H9 (cell line): ENCODE results near the gene AP2M1. TPM values are rescaled to one million over a fixed set of nuclear protein-coding genes. Genes with fewer than 3 reads are reported as not detected.

Experiments
- DNase-seq: peaks from one replicate; pipeline ENCODE4 v3.0.0-alpha.2; 2017
- H2AFZ ChIP-seq: one replicate; pipeline ENCODE4 v1.6.1; 2013; ENCODE audit warnings: mild to moderate bottlenecking, low read length, control low read depth, moderate library complexity
- H2AK5ac ChIP-seq: 2 replicates; pipeline ENCODE4 v1.6.1; 2013; ENCODE audit warnings: low read length, control low read depth, mixed read lengths; ENCODE audit not compliant: insufficient read length
- H2BK120ac ChIP-seq: one replicate; pipeline ENCODE4 v1.6.1; 2013; ENCODE audit warnings: low read depth, mild to moderate bottlenecking, low read length, control low read depth, inconsistent platforms; ENCODE audit not compliant: poor library complexity, severe bottlenecking
- H2BK12ac ChIP-seq: 2 replicates; pipeline ENCODE4 v1.6.1; 2013; ENCODE audit warnings: low read length, control low read depth, mixed read lengths, low read depth; ENCODE audit not compliant: insufficient read length
- H2BK15ac ChIP-seq: 2 replicates; pipeline ENCODE4 v1.6.1; 2013; ENCODE audit warnings: low read depth, low read length, control low read depth
- H2BK20ac ChIP-seq: one replicate; pipeline ENCODE4 v1.6.1; 2013; ENCODE audit warnings: low read depth, mild to moderate bottlenecking, low read length, control low read depth, inconsistent platforms; ENCODE audit not compliant: poor library complexity, severe bottlenecking
- H2BK5ac ChIP-seq: 2 replicates; pipeline ENCODE4 v1.6.1; 2013; ENCODE audit warnings: low read length, control low read depth, mixed read lengths; ENCODE audit not compliant: insufficient read length
- H3K14ac ChIP-seq: 2 replicates; pipeline ENCODE4 v1.6.1; 2013; ENCODE audit warnings: low read length, control low read depth; ENCODE audit not compliant: insufficient read depth
- H3K18ac ChIP-seq: 2 replicates; pipeline ENCODE4 v1.6.1; 2013; ENCODE audit warnings: low read depth, mild to moderate bottlenecking, mixed read lengths, low read length, control low read depth; ENCODE audit not compliant: insufficient read length
- H3K23ac ChIP-seq: 2 replicates; pipeline ENCODE4 v1.6.1; 2013; ENCODE audit warnings: low read length, control low read depth, mixed read lengths, low read depth; ENCODE audit not compliant: insufficient read length
- H3K23me2 ChIP-seq: 2 replicates; pipeline ENCODE4 v1.6.1; 2013; ENCODE audit warnings: low read depth, mild to moderate bottlenecking, mixed read lengths, low read length, control low read depth; ENCODE audit not compliant: insufficient read length, poor library complexity, severe bottlenecking
- H3K27ac ChIP-seq: 2 replicates; pipeline ENCODE4 v1.5.1; 2013; ENCODE audit warnings: low read length, control low read depth, mixed read lengths, low read depth; ENCODE audit not compliant: insufficient read length
- H3K27me3 ChIP-seq: 2 replicates; pipeline ENCODE4 v1.6.1; 2013; ENCODE audit warnings: low read length, control low read depth, inconsistent platforms; ENCODE audit not compliant: insufficient read depth
- H3K4ac ChIP-seq: 2 replicates; pipeline ENCODE4 v1.6.1; 2013; ENCODE audit warnings: low read depth, mild to moderate bottlenecking, control low read depth, inconsistent platforms, low read length, moderate library complexity
- H3K4me1 ChIP-seq: 2 replicates; pipeline ENCODE4 v1.6.1; 2013; ENCODE audit warnings: low read length, control low read depth, inconsistent platforms; ENCODE audit not compliant: insufficient read depth
- H3K4me2 ChIP-seq: 2 replicates; pipeline ENCODE4 v1.6.1; 2013; ENCODE audit warnings: low read length, control low read depth, mixed read lengths; ENCODE audit not compliant: insufficient read length, insufficient read depth
- H3K56ac ChIP-seq: 2 replicates; pipeline ENCODE4 v1.6.1; 2013; ENCODE audit warnings: low read depth, mild to moderate bottlenecking, mixed read lengths, low read length, control low read depth; ENCODE audit not compliant: insufficient read length
- H3K79me1 ChIP-seq: 2 replicates; pipeline ENCODE4 v1.6.1; 2013; ENCODE audit warnings: low read depth, mild to moderate bottlenecking, moderate library complexity, low read length, control low read depth, inconsistent platforms; ENCODE audit not compliant: insufficient read depth, poor library complexity, severe bottlenecking
- H3K79me2 ChIP-seq: 2 replicates; pipeline ENCODE4 v1.6.1; 2013; ENCODE audit warnings: low read length, control low read depth, inconsistent platforms; ENCODE audit not compliant: insufficient read depth
- H3K9ac ChIP-seq: 2 replicates; pipeline ENCODE4 v1.6.1; 2013; ENCODE audit warnings: low read length, control low read depth, mixed read lengths; ENCODE audit not compliant: insufficient read length; ENCODE audit errors: extremely low read depth
- H3K9me3 ChIP-seq: one replicate; pipeline ENCODE4 v1.6.1; 2013; ENCODE audit warnings: low read depth, low read length, inconsistent platforms; ENCODE audit not compliant: control insufficient read depth
- H3T11ph ChIP-seq: one replicate; pipeline ENCODE4 v1.6.1; 2013; ENCODE audit warnings: mild to moderate bottlenecking, low read length, control low read depth, inconsistent platforms
- H4K20me1 ChIP-seq: one replicate; pipeline ENCODE4 v1.6.1; 2013; ENCODE audit not compliant: control insufficient read depth, insufficient read length, insufficient read depth
- H4K5ac ChIP-seq: 2 replicates; pipeline ENCODE4 v1.6.1; 2013; ENCODE audit warnings: low read depth, mild to moderate bottlenecking, mixed read lengths, low read length, control low read depth; ENCODE audit not compliant: insufficient read length
- H4K8ac ChIP-seq: replicated peaks from 2 replicates; pipeline ENCODE4 v1.6.1; 2013; ENCODE audit warnings: low read length, control low read depth, mixed read lengths, low read depth; ENCODE audit not compliant: insufficient read length
- H4K91ac ChIP-seq: 2 replicates; pipeline ENCODE4 v1.6.1; 2013; ENCODE audit warnings: low read depth, mild to moderate bottlenecking, moderate library complexity, mixed read lengths, low read length, control low read depth; ENCODE audit not compliant: insufficient read length
- H3K27ac Mint-ChIP-seq, 3 experiments: 2 replicates in 2 of 3; 3 replicates in 1 of 3; pipeline ENCODE4 v1.8.0; 2020 to 2021; ENCODE audit warnings: mixed read lengths in 3 of 3, mild to moderate bottlenecking in 1 of 3, moderate library complexity in 1 of 3
- H3K27me3 Mint-ChIP-seq: 2 replicates; pipeline ENCODE4 v1.8.0; 2021; ENCODE audit warnings: low read depth, mild to moderate bottlenecking, moderate library complexity, mixed read lengths
- H3K36me3 Mint-ChIP-seq, 3 experiments: 2 replicates in 2 of 3; 3 replicates in 1 of 3; pipeline ENCODE4 v1.8.0; 2020 to 2021; ENCODE audit warnings: low read depth in 3 of 3, mixed read lengths in 3 of 3; ENCODE audit not compliant: insufficient read depth in 1 of 3
- H3K4me1 Mint-ChIP-seq, 2 experiments: 2 replicates each; pipeline ENCODE4 v1.8.0; 2020; ENCODE audit warnings: mixed read lengths in 2 of 2
- H3K4me3 Mint-ChIP-seq, 2 experiments: 2 replicates in 1 of 2; 3 replicates in 1 of 2; pipeline ENCODE4 v1.8.0; 2020 to 2021; ENCODE audit warnings: mild to moderate bottlenecking in 2 of 2, mixed read lengths in 2 of 2, moderate library complexity in 1 of 2
- H3K9me3 Mint-ChIP-seq, 2 experiments: 2 replicates in 1 of 2; 3 replicates in 1 of 2; pipeline ENCODE4 v1.8.0; 2020; ENCODE audit warnings: mild to moderate bottlenecking in 2 of 2, mixed read lengths in 2 of 2, moderate library complexity in 1 of 2
- CTCF ChIP-seq: fragments of 200-600 bp; sonication (generic); conservative IDR thresholded peaks from 3 replicates; pipeline ENCODE4 v1.8.0; 2021; ENCODE audit warnings: antibody characterized with exemption, mild to moderate bottlenecking
- WGBS: extraction: QIAGEN DNeasy Blood & Tissue Kit; methylation state at CpG from one replicate; pipeline ENCODE4 v1.1.7; 2013; ENCODE audit warnings: missing lambda C conversion rate, low lambda C conversion rate, mixed read lengths; ENCODE audit not compliant: insufficient read length; ENCODE audit errors: extremely low coverage; 5-methylcytosine and 5-hydroxymethylcytosine counted together
- total RNA-seq: library from RNA; stranded (reverse); gene quantifications from 2 replicates; pipeline ENCODE4 v1.2.1, GENCODE V29; 2021

The AP2M1 gene
- total RNA-seq, 1 experiment from 2014 or later: 443 TPM

GRCh38 chr3:184211297-184211696, 36.6 kb downstream of the AP2M1 start:
- peaks cover 8% of the 10 kb centered on the region for H3K27me3 Mint-ChIP-seq
- Histone ChIP-seq H3K27ac (no peak overlapping the region), H3K4me2 (no peak overlapping the region), H2BK20ac (no peak overlapping the region), H3K4ac (no peak overlapping the region), H3K23ac (no peak overlapping the region), H3K4me1 (no peaks in the 10 kb centered on the region), H3K23me2 (no peaks in the 10 kb centered on the region), H2BK120ac (no peak overlapping the region), H3K79me1 (no peaks in the 10 kb centered on the region), H3K14ac (no peak overlapping the region), H2AFZ (no peak overlapping the region), H3K56ac (no peak overlapping the region), H3K18ac (no peak overlapping the region), H4K5ac (no peak overlapping the region), H3K9ac (no peak overlapping the region), H4K20me1 (no peaks in the 10 kb centered on the region), H2BK15ac (no peak overlapping the region), H4K8ac (no peak overlapping the region), H2BK5ac (no peak overlapping the region), H4K91ac (no peak overlapping the region), H3K27me3 (no peaks in the 10 kb centered on the region), H2AK5ac (no peak overlapping the region), H3K9me3 (no peaks in the 10 kb centered on the region), H2BK12ac (no peak overlapping the region), H3T11ph (no peak overlapping the region), H3K79me2 (no peaks in the 10 kb centered on the region)
- no peaks in the 10 kb centered on the region for H3K4me1 Mint-ChIP-seq
- H3K4me3 Mint-ChIP-seq: no peak overlapping the region; a peak in 2 of 5 replicates
- H3K9me3 Mint-ChIP-seq: no peaks in the 10 kb centered on the region
- no CpG with 5 or more reads among the region's 5 CpGs for WGBS
- DNase-seq: no peak
- H3K36me3 Mint-ChIP-seq: no peaks in the 10 kb centered on the region
- H3K27ac Mint-ChIP-seq: no peak overlapping the region
- no peak for TF ChIP-seq CTCF
